ENCODE data around the gene ASS1.
A peak's percentile ranks its signal among the peaks of the same experiment; 100 is the strongest.

ASS1 gene

DNA sequence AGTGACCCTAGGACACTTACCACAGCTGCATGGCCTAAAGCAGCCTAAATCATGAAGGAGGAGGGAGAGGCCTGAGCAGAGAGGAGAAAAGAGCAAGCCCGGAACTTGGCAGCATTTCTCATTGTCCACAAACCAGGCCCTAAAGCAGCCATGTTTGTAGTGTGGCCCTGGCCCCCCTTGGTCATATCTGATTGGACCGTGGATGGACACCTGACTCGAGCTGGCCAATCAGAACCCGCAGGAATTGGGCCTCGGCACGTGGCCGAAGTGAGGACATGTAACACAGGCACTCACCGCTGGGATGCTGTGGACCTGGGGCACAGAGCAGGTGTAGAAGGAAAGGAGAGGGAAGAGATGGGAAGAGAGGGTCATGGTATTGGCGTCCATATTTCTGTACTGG, 56.9 kb downstream of the ASS1 start (continued):
- no peak for TF ChIP-seq ZNF18 (tag by site-specific recombination; IDR thresholded peaks at IDR 0.05)
- no peak for TF ChIP-seq ZNF664 (tag by site-specific recombination; IDR thresholded peaks at IDR 0.05)

DNA sequence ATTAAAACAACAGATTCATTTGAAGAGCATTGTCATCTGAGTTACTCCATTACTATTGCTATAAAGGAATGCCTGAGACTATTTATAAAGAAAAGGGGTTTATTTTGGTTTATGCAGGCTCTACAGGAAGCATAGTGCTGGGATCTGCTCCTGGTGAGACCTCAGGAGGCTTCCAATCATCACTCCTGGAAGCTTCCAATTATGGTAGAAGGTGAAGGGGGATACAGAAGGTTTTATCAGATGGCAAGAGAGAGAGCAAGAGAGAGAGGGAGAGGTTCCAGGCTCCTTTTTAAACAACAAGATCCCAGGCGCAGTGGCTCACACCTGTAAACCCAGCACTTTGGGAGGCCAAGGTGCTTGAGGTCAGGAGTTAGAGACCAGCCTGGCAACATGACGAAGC, 63.5 kb downstream of the ASS1 start:
- ChIA-PET POLR2A (no interaction called here), CTCF (interaction anchor here (0.7 kb wide), 1 partner anchor 12 kb away, joined by 3 read pairs; no protein-coding TSS in a partner anchor)
- Histone ChIP-seq H3K4me1 (ENCODE audit: control insufficient read depth, insufficient read depth, low read length) (no peaks in the 10 kb centered on the region), H3K27ac (ENCODE audit: extremely low read depth, low read depth, low read length) (no peak overlapping the region), H3K36me3 (ENCODE audit: control insufficient read depth in 2 of 2, insufficient read depth in 1 of 2, low read length in 2 of 2) (no peaks in the 10 kb centered on the region), H3K9me3 (ENCODE audit: control insufficient read depth, insufficient read depth, low read depth, low read length) (no peaks in the 10 kb centered on the region), H3K4me3 (ENCODE audit: low read depth, low read length) (no peak overlapping the region)
- TF ChIP-seq ZNF610 (tag by site-specific recombination; IDR thresholded peaks at IDR 0.05; ENCODE audit: borderline replicate concordance) (no peak), ZNF580 (tag by site-specific recombination; IDR thresholded peaks at IDR 0.05) (no peak), PRDM2 (tag by site-specific recombination; IDR thresholded peaks at IDR 0.05; ENCODE audit: borderline replicate concordance) (no peak)

DNA sequence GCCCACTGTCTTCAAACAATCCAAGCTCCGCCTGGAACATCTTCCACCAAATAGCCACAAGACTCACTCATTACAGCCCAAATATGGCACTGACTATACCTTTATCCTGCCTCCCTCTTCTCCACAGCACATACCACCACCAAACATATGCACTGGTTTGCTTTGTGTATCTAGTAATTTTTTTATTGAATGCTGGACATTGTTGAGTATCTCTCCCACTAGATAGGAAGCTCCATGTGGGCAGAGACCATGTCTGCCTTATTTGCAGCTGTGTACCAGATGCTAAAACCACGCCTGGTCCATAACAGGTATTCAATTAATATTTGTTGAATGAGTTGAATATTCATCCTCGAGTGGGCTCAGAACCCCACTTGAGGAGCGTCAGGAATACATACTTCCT, 67.4 kb downstream of the ASS1 start:
- H3K27ac ChIP-seq (ENCODE audit: extremely low read depth, low read depth, low read length) = no peak overlapping the region
- TF ChIP-seq, protein P1, sequence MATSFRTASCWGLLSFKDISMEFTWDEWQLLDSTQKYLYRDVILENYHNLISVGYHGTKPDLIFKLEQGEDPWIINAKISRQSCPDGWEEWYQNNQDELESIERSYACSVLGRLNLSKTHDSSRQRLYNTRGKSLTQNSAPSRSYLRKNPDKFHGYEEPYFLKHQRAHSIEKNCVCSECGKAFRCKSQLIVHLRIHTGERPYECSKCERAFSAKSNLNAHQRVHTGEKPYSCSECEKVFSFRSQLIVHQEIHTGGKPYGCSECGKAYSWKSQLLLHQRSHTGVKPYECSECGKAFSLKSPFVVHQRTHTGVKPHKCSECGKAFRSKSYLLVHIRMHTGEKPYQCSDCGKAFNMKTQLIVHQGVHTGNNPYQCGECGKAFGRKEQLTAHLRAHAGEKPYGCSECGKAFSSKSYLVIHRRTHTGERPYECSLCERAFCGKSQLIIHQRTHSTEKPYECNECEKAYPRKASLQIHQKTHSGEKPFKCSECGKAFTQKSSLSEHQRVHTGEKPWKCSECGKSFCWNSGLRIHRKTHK (tag by site-specific recombination; IDR thresholded peaks at IDR 0.05) = peak; percentile 92
- TF ChIP-seq ZNF513 (tag by site-specific recombination; IDR thresholded peaks at IDR 0.05) = no peak
- ChIA-PET CTCF (interaction anchor here (0.6 to 0.7 kb wide), 2 partner anchors 126 to 194 kb away, joined by 3 read pairs; no protein-coding TSS in a partner anchor), POLR2A (interaction anchor here (0.5 kb wide), 1 partner anchor 1825 kb away, joined by 8 read pairs; no protein-coding TSS in a partner anchor)
- no peaks in the 10 kb centered on the region for H3K9me3 ChIP-seq (ENCODE audit: control insufficient read depth, insufficient read depth, low read depth, low read length)
- H3K4me1 ChIP-seq (ENCODE audit: control insufficient read depth, insufficient read depth, low read length) = no peaks in the 10 kb centered on the region
- no peaks in the 10 kb centered on the region for H3K36me3 ChIP-seq (ENCODE audit: control insufficient read depth in 2 of 2, insufficient read depth in 1 of 2, low read length in 2 of 2)
- H3K4me3 ChIP-seq (ENCODE audit: low read depth, low read length) = no peak overlapping the region

DNA sequence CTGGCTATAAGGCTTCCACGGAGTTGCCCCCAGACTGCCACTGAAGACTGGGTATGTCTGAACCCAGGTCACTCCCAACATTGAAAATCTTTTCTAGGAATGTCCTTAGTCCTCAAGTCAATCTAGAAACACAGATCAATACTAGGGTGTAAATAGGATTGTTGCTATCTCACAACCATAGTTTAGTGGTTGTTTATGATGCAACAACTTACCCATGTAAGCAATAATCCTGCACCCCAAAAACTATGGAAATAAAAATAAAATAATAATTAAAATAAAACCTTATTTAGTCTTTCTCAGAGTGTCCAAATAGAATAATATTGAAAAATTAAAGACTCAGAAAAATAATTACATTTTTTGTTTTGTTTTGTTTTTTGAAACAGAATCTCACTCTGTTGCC, 68.3 kb downstream of the ASS1 start:
- no peaks in the 10 kb centered on the region for H3K9me3 ChIP-seq (ENCODE audit: control insufficient read depth, insufficient read depth, low read depth, low read length)
- H3K4me1 ChIP-seq (ENCODE audit: control insufficient read depth, insufficient read depth, low read length) = no peaks in the 10 kb centered on the region
- no peak overlapping the region for H3K4me3 ChIP-seq (ENCODE audit: low read depth, low read length)
- CTCF ChIA-PET = no interaction called here
- POLR2A ChIA-PET = no interaction called here
- no peak overlapping the region for H3K27ac ChIP-seq (ENCODE audit: extremely low read depth, low read depth, low read length)
- no peak for TF ChIP-seq ZNF175 (tag by site-specific recombination; IDR thresholded peaks at IDR 0.05)
- no peaks in the 10 kb centered on the region for H3K36me3 ChIP-seq (ENCODE audit: control insufficient read depth in 2 of 2, insufficient read depth in 1 of 2, low read length in 2 of 2)
